HepG2 (cell line): ENCODE measurements around the gene NPB. TPM values are rescaled to one million over a fixed set of nuclear protein-coding genes. Genes with fewer than 3 reads are reported as not detected.

Experiments
- ATF3 ChIP-seq: sonication (generic); formaldehyde crosslinking; IDR thresholded peaks from 2 replicates; pipeline ENCODE4 v1.4.0; 2020; ENCODE audit warnings: missing genetic modification reagents
- DMTF1 ChIP-seq: sonication (generic); formaldehyde crosslinking; IDR thresholded peaks from 2 replicates; pipeline ENCODE4 v1.4.0; 2020; ENCODE audit warnings: mild to moderate bottlenecking, missing genetic modification reagents
- ELF3 ChIP-seq: IDR thresholded peaks from 2 replicates; pipeline ENCODE4 v1.6.1; 2016; ENCODE audit warnings: missing genetic modification reagents, missing compliant biosample characterization
- FOXC1 ChIP-seq: sonication (generic); formaldehyde crosslinking; IDR thresholded peaks from 2 replicates; pipeline ENCODE4 v1.8.0; 2022; ENCODE audit warnings: mild to moderate bottlenecking, missing genetic modification reagents, borderline replicate concordance
- KAT2B ChIP-seq: fragments of 150-350 bp; IDR thresholded peaks from 2 replicates; pipeline ENCODE4 v1.6.1; 2014; ENCODE audit warnings: low read depth, low read length, borderline replicate concordance
- TBX3 ChIP-seq: fragments of 450-650 bp; IDR thresholded peaks from 2 replicates; pipeline ENCODE4 v1.6.1; 2017; ENCODE audit warnings: antibody characterized with exemption, mild to moderate bottlenecking, inconsistent platforms, borderline replicate concordance
- TCF12 ChIP-seq, 2 experiments: fragments of 450-650 bp in 1 of 2; sonication (generic) in 1 of 2; formaldehyde crosslinking in 1 of 2; IDR thresholded peaks; 2 replicates each; pipeline versions ENCODE4 v1.6.1 to v1.8.0; 2017 to 2022; ENCODE audit warnings: antibody characterized with exemption in 1 of 2, mild to moderate bottlenecking in 1 of 2, missing genetic modification reagents in 1 of 2, moderate library complexity in 1 of 2
- TIGD3 ChIP-seq: sonication (generic); formaldehyde crosslinking; IDR thresholded peaks from 2 replicates; pipeline ENCODE4 v1.5.1; 2020; ENCODE audit warnings: mild to moderate bottlenecking, missing genetic modification reagents, borderline replicate concordance
- YY1 ChIP-seq: IDR thresholded peaks from 2 replicates; pipeline ENCODE4 v1.6.1; 2011; ENCODE audit warnings: low read length, low read depth, moderate library complexity, mild to moderate bottlenecking; ENCODE audit not compliant: insufficient read depth, insufficient replicate concordance
- ZBTB34 ChIP-seq: sonication (generic); formaldehyde crosslinking; IDR thresholded peaks from 2 replicates; pipeline ENCODE4 v1.8.0; 2022; ENCODE audit warnings: mild to moderate bottlenecking, missing genetic modification reagents
- ZBTB42 ChIP-seq: sonication (generic); formaldehyde crosslinking; IDR thresholded peaks from 2 replicates; pipeline ENCODE4 v1.5.0; 2020; ENCODE audit warnings: mild to moderate bottlenecking, missing genetic modification reagents
- ZC3H4 ChIP-seq: sonication (generic); formaldehyde crosslinking; IDR thresholded peaks from 2 replicates; pipeline ENCODE4 v1.4.0; 2020; ENCODE audit warnings: missing genetic modification reagents, borderline replicate concordance
- ZGPAT ChIP-seq: IDR thresholded peaks from 2 replicates; pipeline ENCODE4 v1.6.1; 2016; ENCODE audit warnings: mild to moderate bottlenecking
- ZMAT5 ChIP-seq: sonication (generic); formaldehyde crosslinking; IDR thresholded peaks from 2 replicates; pipeline ENCODE4 v1.5.0; 2020; ENCODE audit warnings: mild to moderate bottlenecking, low read depth, missing genetic modification reagents, borderline replicate concordance
- ZNF704 ChIP-seq: sonication (generic); formaldehyde crosslinking; IDR thresholded peaks from 2 replicates; pipeline ENCODE4 v1.8.1; 2023; ENCODE audit warnings: mild to moderate bottlenecking, inconsistent platforms, moderate library complexity, missing genetic modification reagents, borderline replicate concordance
- ZNF747 ChIP-seq: sonication (generic); formaldehyde crosslinking; IDR thresholded peaks from 2 replicates; pipeline ENCODE4 v1.8.1; 2023; ENCODE audit warnings: missing genetic modification reagents, mild to moderate bottlenecking, borderline replicate concordance
- ZNF773 ChIP-seq: sonication (generic); formaldehyde crosslinking; IDR thresholded peaks from 2 replicates; pipeline ENCODE4 v1.4.0; 2020; ENCODE audit warnings: missing genetic modification reagents, borderline replicate concordance
- polyA plus RNA-seq, 8 experiments: library from polyadenylated mRNA; depleted of rRNA in 3 of 8; stranded (reverse) in 7 of 8; unstranded in 1 of 8; fragments of >200 nt; fragmentation: Illumina TruSeq in 4 of 8; extraction: Trizol in 4 of 8; gene quantifications; 2 replicates each; pipeline versions ENCODE4 v1.2.1 to v1.2.3, GENCODE V29; 2011 to 2016; ENCODE audit warnings: low read depth in 4 of 8, missing spikeins in 1 of 8, mixed read lengths in 1 of 8; ENCODE audit not compliant: insufficient read depth in 1 of 8
- total RNA-seq, 5 experiments: library from RNA; depleted of rRNA; stranded (reverse); fragments of >200 nt; fragmentation: Illumina TruSeq; extraction: Trizol; gene quantifications; 2 replicates each; pipeline ENCODE4 v1.2.3, GENCODE V29; 2016; ENCODE audit warnings: low read depth in 1 of 5

Gene NPB
- total and polyA plus RNA-seq, 2 of the 13 experiments (the other 11 are each of a cell fraction or from before 2014, with no cell fraction given), result 0.11 to 0.93 TPM

- TF ChIP-seq DMTF1 (CRISPR knock-in tag), result no peak
- TF ChIP-seq ZMAT5 (CRISPR knock-in tag), result no peak
- peak; percentile 13; the same call in 1 of the 2 replicates for TF ChIP-seq ZGPAT
- peak; percentile 91 for TF ChIP-seq ELF3 (CRISPR knock-in tag)
- no peak for TF ChIP-seq TCF12 (IDR thresholded peaks at IDR 0.05)
- TF ChIP-seq TCF12 (CRISPR knock-in tag; IDR thresholded peaks at IDR 0.05), result peak; percentile 51; the same call in 1 of the 2 replicates
- 0 out of 2 replicates have a peak, but pooled peaks have one; percentile 76 for TF ChIP-seq ZNF704 (CRISPR knock-in tag)
- no peak for TF ChIP-seq TIGD3 (CRISPR knock-in tag)
- no peak for TF ChIP-seq ZBTB34 (CRISPR knock-in tag)
- no peak for TF ChIP-seq ZNF747 (CRISPR knock-in tag)
- TF ChIP-seq KAT2B, result no peak
- no peak for TF ChIP-seq ZC3H4 (CRISPR knock-in tag)
- no peak for TF ChIP-seq ZNF773 (CRISPR knock-in tag)
- peak; percentile 88 for TF ChIP-seq YY1
- no peak for TF ChIP-seq ZBTB42 (CRISPR knock-in tag)
- TF ChIP-seq FOXC1 (CRISPR knock-in tag), result no peak
- no peak for TF ChIP-seq TBX3
- TF ChIP-seq ATF3 (CRISPR knock-in tag), result no peak
Observed at GRCh38 chr17:81917565-81918332, 15.7 kb downstream of the NPB start, which contains the start of gene SIRT7 (continued).
